Central memory CD4-positive, alpha-beta T cell (primary cell): ENCODE results near the gene RSPH4A.
"Not testable (repeated sequence)": the region's sequence is repeated elsewhere in the genome, so short reads cannot be mapped to it uniquely, and the experiment has no call there.

Experiments used
- DNase-seq: peaks from one replicate; pipeline ENCODE4 v3.0.0; 2022

The RSPH4A gene

DNA sequence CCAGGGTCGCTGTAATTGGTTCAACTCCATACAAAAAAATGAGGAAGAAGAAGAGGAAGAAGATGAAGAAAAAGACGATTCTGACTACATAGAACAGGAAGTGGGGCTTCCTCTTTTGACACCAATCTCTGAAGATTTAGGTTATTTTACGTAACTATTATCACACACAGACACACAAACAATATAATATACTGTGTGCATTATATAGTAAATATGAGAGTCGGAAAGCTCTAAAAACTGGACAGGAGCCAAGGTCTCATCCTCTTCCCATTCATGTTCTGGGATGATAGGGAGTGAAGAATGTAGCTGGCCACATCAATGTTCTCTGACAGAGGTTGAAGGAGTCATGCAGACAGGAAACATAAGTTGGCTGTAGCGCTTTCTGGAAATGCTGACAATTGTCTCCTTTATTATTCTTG, 13.3 kb downstream of the RSPH4A start:
- DNase-seq: no peak

DNA sequence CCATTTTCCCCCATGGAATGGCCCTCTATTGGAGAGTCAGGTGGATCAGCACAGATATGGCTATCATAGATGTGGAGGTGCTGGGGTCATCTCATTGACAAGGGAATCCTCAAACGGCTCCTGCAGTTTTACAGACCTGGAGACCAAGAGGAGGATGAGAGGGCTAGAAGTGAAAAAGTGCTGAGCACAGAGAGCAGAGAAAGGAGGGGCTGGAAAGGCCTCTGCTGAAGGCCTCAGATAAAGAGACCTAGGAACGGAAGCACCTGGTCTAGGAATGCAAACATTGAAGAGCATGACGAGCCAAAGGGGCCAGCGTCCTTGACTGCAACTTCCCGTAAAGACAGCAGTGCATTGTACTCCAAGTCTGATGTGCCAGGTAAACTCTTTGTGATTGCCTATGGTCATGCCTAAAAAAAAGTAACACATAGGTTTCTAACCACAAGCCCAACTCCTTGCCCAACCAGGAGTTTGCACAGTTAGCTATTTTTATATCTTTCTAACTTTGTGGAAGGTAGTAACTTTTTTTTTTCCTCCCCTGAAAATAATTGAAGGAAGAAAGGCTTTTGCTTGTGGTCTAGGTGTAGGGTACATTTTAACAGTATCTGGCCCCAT, 15.2 kb downstream of the RSPH4A start:
- DNase-seq: no peak

DNA sequence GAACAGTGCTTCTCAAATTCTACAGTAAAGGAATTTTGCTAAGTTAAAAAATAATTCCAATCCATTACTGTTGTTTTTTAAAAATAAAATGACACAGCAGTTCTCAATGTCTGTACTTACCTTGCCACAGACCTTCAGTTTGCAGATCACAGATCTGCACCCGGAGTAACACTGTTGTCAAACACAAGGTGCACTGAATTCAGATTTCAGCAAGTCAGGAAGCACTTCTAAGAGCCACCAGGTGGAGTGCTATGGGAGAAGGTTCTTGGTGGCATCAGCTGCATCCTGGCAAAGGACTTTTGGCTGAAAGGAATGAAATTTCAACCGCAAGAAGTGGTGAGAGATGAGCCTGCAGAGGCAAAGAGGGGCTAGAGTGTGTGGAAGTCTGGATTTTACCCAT, 17.4 kb downstream of the RSPH4A start:
- DNase-seq: no peak

DNA sequence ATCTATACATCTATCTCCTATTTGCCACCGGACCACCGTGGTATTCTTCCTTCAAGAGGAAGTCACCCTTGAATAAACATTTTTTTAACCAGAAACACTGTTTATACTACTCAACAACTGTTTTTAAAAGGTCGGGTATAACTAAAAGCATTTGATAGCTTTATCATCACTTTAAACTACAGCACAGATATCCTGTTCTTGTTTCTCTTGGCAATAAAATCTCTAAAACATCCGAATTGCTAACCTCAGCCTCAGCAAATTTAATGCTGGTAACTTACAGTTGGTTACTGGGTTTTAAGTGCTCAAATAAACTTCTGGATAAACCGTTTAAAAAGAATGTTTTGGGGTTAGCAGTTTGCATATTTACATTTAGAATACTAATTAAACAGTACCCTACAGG, 31.9 kb downstream of the RSPH4A start:
- DNase-seq: no peak

DNA sequence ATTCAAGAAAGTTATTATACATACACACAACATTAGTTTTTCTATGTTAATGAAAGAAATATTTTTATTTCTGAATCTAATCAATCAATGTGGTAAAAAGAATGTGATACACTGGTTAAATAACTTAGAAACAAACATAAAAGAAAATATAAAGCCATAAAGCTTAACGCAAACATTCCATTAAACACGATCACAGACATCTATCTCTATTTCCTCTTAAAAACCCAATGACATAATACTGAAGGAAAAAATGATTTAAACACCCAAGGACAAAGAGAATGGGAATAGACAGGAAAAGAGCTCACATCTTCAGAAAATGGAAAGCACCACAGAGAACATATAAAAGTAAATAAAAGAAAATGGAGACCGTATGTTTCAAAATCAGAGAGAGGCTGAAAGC, 32.9 kb downstream of the RSPH4A start:
- no peak for DNase-seq

DNA sequence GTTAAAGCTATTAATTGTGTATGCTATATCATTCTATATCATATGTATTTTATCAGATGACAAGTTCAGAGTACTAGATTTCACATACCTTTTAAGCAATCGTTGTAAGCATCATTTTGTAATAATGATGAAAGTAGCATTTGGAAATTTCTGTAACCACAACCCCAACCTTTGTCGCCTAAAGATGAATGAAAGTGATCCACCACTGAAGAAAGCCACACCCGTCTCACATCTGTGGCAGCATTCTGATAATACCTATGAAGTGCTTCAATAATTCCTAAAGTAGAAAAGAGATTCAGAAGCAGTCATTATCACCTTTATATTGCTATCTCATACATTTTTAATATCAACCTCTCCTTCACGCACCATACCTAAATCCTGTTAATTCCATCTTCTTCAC, 35.6 kb downstream of the RSPH4A start:
- DNase-seq: no peak

DNA sequence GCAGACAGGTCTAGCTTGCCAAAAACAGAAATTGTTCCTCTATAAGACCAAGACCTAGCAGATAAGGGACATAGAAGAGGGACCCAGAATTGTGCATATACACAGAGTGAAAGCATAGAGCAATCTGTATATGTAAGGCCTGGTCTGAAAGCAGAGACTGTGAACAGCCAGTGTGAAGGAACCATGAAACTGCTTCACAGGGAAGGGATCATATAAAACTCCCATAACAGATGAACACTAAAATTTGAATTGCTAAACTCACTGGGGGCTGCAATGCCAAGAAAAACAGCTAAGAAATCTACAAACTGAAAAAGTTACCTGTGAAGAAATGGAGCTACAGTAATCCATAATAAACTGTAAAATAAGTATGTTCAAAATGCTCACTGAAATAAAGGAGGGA, 45.3 kb downstream of the RSPH4A start:
- no peak for DNase-seq

DNA sequence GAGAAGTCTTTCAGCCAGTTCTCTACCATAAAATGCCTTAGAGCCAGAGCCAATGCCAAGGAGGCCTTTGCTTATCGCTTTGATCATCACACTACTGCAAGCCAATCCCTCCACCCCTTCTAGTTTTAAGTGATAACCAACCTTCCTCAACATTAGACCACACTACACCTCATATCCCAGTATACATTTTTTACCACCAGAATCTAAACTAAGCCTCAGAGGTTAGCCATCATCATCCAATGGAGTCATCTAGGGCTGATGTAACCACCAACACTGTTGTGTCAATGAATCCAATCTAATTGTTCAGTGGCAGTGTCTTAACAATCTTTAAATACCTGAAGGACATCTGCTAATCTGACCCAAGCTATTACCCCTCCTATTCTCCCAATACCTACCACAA, 45.9 kb downstream of the RSPH4A start:
- no peak for DNase-seq

DNA sequence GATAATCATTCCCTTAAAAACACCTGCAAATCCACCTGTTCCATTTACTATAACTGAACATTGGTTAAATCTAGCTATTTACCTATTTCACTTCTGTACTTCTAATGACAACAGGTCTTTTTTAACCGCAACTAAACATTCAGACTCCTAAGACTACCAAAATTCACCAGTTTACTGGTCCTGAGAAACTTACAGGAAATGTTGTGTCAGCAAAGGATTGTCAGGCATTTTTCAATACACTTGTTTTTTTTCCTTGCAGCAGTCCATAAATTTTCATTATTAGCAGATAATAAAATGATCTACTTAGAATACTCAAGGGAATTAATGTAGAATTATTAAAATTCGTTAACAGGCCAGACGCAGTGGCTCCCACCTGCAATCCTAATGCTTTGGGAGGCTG, 47.0 kb downstream of the RSPH4A start:
- no peak for DNase-seq

DNA sequence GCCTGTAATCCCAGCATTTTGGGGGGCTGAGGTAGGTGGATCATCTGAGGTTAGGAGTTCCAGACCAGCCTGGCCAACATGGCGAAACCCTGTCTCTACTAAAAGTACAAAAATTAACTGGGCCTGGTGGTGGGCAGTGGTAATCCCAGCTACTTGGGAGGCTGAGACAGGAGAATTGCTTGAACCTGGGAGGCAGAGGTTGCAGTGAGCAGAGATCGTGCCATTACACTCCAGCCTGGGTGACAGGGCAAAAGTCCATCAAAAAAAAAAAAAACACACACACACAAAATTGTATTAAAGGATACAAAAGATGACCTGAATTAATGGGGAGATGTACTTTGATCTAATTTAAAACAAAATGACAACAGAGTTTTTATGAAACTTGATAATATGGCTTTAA, 47.9 kb downstream of the RSPH4A start:
- DNase-seq: not testable (repeated sequence)

DNA sequence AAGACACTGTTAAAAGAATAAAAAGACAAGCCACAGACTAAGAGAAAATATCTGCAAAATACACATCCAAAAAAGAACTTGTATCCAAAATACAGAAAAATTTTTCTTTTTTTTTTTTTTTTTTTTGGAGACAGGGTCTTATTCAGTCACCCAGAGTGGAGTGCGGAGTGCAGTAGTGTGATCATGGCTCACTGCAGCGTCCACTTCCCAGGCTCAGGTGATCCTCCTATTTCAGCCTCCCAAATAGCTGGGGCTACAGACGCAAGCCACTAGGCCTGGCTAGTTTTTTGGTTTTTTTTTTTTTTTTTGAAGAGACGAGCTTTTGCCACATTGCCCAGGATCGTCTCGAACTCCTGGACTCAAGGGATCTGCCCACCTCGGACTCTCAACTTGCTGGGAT, 49.2 kb downstream of the RSPH4A start:
- DNase-seq: no peak

DNA sequence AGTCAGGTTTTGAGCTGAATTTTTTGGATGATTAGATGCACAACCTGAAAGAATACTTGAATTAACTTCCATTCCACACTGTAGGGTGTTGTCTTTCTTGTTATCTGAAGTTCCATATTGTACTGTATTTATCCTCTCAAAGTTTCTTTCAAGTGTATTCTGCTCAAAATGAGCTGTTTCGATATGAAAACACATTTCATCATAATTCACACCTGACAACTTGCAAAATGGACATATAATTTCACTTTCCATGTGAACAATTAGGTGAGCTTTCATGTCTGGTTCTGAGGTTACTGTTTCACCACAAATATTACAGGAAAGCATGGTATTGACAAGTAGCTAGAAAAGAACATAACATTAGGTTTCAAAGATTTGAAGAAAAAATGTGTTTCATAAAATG, 50.6 kb downstream of the RSPH4A start:
- no peak for DNase-seq

DNA sequence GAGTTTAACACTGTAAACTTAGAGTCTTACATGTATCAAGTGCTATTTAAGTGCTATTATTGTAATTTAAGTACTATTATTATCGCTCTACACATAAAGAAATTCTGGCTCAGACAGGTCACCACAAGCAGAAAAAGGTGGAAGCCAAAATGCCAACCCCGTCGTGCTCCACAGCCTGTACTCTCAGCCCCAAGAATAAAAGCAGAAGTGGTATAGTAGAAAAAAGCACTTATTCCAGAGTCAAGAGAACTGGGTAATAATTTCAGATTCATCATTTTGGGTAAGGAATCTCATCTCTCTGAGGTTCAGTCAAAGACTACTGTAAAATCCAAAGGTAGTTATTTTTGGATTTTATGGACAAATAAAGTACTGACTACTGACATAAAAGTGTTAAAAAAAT, 51.3 kb downstream of the RSPH4A start:
- DNase-seq: no peak

DNA sequence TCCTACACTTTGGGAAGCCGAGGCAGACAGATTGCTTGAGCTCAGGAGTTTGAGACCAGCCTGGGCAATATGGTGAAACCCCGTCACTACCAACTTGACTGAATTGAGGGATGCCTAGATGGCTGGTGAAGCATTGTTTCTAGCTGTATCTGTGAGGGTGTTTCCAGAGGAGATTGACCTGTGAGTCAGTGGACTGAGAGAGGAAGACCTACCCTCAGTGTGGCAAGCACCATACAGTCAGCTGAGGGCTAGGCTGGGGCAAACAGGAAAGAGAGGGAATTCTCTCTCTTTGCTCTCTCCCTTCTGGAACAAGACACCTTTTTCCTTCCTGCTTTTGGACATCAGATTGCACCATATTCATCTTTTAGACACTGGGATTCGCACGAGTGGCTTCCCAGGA, 56.0 kb downstream of the RSPH4A start:
- no peak for DNase-seq

DNA sequence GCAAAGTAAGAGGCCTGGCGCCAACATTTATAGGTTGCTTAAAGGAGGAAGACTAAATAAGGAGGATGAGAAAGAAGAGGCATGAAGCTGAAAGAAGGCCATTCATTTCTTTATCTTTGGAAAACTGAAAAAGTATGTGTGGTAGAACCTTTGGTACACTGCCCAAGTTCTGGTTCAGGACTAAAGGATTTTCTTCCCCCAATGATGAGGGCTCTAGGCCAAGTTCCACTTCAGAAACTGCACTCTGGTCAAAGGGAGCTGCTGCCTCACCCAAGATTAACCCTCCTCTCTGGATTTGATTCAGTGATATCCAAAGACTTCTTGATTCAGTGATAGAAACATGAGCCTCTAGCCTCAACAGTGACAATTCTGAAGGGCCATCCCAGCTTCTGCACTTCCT, 59.7 kb downstream of the RSPH4A start:
- DNase-seq: no peak

DNA sequence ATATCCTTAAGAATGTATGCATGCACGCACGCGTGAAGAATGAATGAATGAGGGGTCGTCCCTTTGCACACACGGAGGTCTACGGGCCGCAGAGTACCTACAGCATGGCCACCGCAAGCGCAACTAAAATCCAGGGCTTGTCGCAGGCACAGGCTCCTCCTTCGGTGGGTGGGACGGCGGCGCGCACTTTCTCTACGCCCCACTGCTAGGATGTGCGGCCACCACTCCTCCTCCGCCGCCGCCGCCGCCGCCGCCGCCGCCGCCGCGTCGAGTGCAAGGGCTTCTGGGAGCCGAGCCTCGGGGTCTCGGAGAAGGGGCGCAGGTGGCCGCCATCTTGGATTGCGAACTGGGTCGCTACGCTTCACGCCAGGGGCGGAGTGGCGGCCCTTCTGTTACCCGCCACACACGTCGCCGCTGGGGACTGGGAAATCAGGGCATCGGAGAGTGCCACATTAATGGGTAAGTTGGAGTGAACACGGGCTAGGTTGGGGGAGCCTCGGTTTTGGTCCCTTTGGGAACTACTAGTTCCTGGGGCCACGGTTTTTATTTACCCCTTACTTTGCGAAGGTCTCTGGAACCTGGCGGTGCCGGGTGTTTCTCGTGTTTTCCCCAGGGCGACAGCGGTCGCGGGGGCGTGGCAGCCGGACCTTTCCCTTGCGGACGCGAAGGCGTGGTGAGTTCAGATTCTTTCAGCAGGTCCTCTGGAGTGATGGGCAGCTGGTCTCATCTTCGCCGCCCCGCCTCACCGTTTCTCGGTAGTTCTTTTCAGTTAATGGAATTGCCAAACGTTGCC, 64.8 kb downstream of the RSPH4A start, which contains the start of gene KPNA5:
Gene KPNA5, plus strand, starts transcription at position 332 of the 793 bp plus-strand sequence. Its CDS starts 124 bp downstream, at position 456.
- peak; percentile 89 for DNase-seq

DNA sequence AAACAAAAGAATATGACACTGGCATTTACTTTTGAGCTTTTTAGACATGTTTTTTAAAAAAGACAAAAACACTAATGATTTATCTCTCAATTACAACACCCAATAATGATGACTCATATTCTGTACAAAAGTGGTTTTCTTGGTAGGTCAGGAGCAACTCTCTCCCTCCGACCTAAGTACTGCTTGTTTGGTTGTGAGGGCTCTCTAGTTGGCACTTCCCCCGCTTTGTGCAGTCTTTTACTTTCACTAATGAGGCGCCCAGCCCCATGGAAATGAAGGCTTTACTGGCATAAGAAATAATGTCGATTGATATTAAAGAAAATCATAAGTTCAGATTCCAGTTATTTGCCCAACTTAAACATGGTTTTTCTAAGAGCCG, 66.0 kb downstream of the RSPH4A start:
- peak; percentile 38 for DNase-seq
